Stimulated activated CD8-positive, alpha-beta memory T cell treated with anti-CD3 and anti-CD28 coated beads, Interleukin-4, amount 100 ng/mL, for 1 hour (primary cell): ENCODE data around the gene DNAL1.
A peak's percentile ranks its signal among the peaks of the same experiment; 100 is the strongest.
"Not testable (repeated sequence)": the region's sequence is repeated elsewhere in the genome, so short reads cannot be mapped to it uniquely, and the experiment has no call there.

Source experiments
- DNase-seq, 2 donors: peaks; one replicate each; pipeline ENCODE4 v3.0.0-alpha.2; 2020; ENCODE audit warnings: low read depth in 2 of 2, low spot score in 1 of 2

The DNAL1 gene

GRCh38 chr14:73644531-73645247 lies at the start of gene DNAL1:
DNAL1 (plus strand) TSS chr14:73644986; CDS start chr14:73645040, 54 bp downstream.
- DNase-seq, result peak; percentile 77 to 80

DNA sequence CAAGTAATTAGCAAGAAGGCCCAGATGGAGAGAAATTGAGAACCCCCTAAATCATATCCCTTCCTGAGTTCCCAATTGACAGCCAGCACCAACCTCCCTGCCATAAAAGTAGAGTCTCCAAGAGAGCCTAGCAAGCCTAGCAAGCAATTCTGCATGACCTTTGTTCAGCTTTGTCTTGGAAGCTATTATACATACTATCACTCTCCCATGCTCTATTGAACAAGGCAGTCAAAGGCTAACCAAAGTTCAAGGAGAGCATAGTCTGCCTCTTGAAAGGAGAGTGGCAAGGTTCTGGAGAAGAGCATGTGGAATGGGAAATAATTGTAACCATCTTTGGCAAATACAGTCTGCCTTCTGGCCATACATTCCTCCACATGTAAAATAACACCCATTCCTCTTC lies 45.3 kb upstream of the DNAL1 start:
- no peak for DNase-seq

DNA sequence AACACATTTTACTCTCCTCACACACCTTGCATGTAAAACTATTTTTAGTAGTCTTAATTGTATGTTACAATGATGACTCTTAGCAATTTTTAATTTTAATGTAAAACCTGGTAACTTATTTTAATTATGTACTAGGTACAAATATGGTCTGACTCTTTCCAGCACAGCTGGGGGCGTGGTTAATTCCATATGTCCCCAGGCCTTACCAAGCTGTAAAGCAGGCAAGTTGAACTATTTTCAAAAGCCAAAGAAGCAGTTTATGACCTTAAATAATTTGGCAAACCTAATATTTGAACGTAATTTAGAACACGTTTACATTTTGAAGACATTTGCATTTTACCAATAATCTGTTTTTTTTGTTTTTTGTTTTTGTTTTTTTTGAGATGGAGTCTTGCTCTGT lies 41.8 kb upstream of the DNAL1 start:
- no peak for DNase-seq

DNA sequence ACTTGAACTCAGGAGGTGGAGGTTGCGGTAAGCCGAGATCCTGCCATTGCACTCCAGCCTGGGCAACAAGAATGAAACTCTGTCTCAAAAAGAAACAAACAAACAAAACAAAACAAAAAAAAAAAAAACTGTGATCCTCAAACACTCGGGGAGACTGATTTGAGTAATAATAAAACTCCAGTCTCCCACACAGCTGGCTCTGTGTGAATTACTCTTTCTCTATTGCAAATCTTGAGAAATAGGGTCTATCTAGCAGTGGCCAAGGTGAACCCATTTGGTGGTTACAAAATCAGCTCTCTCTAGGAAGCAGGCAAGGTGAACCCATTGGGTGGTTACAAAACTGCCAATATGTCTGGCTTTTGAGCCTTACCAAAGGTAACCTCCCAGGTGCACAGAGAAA lies 38.5 kb upstream of the DNAL1 start:
- no peak for DNase-seq

DNA sequence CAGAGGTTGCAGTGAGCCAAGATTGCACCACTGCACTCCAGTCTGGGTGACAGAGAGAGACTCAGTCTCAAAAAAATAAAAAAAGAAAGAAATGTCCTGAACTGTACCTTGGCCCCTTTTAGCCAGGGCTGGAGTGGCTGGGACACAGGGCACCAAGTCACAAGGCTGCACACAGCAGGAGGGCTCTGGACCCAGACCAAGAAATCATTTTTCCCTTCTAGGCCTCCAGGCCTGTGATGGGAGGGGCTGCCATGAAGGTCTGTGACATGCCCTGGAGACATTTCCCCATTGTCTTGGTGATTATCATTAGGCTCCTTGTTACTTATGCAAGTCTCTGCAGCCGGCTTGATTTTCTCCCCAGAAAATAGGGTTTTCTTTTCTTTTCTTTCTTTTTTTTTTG lies 37.5 kb upstream of the DNAL1 start:
- DNase-seq, result no peak

DNA sequence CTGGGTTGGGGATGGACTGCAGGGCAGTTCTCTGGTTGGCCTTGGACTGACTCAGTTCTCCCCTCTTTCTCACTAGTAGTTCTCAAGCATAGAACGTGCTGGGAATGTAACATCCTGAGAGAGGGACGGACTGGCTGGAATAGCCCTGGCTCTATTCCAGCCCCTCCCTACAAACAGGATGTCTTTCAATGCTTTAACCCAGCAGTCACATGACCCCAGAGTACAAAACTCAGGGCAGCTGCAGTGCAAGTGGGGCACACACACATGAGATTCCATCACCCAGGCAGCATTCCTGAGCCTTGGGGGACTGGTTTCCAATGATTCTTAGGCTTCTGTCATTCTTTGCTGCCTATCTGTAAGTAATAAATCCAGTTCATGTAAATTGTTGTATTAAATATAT lies 34.1 kb upstream of the DNAL1 start:
- DNase-seq, result no peak

DNA sequence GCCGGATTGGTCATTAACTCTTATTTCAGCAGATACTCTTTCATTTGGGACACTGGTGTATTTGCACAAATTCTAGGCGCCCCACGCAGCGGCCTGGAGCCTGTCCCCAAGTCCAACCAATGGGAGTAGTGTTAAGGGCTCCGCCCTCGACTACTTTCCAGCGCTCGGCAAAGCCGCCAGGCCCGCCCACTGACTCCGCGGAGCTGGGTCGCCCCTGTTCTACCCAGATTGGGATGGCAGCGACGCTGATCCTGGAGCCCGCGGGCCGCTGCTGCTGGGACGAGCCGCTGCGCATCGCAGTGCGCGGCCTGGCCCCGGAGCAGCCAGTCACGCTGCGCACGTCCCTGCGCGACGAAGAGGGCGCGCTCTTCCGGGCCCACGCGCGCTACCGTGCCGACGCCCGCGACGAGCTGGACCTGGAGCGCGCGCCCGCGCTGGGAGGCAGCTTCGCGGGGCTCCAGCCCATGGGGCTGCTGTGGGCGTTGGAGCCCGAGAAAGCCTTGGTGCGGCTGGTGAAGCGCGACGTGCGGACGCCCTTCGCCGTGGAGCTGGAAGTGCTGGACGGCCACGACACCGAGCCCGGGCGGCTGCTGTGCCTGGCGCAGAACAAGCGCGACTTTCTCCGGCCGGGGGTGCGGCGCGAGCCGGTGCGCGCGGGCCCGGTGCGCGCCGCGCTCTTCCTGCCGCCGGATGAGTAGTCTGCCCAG lies 32.3 kb upstream of the DNAL1 start, which contains the start of gene ACOT6:
TSS of gene ACOT6 (plus strand) at position 179 of the 707 bp plus-strand sequence. CDS start at position 234, 55 bp downstream.
- DNase-seq, result peak; percentile 26 to 39

DNA sequence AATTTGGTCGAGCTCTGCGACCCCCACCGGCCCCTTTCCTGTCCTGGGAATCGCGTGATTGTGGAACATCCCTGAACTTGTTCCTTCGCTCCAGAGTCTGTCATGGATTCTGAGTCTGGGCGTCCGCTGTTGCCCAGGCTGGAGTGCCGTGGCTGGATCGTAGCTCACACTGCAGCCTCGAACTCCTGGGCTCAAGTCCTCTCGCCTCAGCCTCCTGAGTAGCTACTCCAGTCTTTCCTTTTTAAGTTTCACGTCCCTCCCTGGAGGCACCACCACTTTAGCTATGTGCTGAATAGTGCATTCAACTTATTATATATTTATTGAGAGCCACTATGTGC lies 31.8 kb upstream of the DNAL1 start:
- DNase-seq, result no peak

DNA sequence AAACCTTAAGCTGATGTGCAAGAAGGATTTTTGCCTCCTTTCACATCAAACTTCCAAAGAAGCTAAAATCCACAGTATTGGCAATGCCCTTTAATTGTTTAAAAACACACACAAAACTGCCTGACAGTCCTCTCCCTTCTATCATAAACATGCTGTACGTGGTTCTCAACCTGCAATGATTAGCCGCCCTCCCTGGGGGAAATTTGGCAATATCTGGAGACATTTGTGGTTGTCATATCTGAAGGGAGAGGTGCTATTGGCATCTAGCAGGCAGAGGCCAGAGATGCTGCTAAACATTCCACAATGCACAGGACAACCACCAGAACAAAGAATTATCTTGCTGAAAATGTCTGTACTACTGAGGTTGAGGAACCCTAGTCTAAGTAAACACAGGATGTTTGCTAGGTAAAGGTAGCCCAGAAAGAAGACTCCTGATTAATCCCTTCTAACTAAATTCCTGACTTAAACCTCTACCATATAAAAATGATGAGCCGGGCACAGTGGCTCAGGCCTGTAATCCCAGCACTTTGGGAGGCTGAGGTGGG lies 31.3 kb upstream of the DNAL1 start:
- no peak for DNase-seq

- no peak for DNase-seq
Observed at GRCh38 chr14:73616831-73617230, 28.0 kb upstream of the DNAL1 start.

- DNase-seq, result no peak
Observed at GRCh38 chr14:73619524-73619923, 25.3 kb upstream of the DNAL1 start.

- DNase-seq, result no peak
Observed at GRCh38 chr14:73620268-73620667, 24.5 kb upstream of the DNAL1 start.

- DNase-seq, result no peak
Observed at GRCh38 chr14:73623504-73624054, 21.2 kb upstream of the DNAL1 start.

DNA sequence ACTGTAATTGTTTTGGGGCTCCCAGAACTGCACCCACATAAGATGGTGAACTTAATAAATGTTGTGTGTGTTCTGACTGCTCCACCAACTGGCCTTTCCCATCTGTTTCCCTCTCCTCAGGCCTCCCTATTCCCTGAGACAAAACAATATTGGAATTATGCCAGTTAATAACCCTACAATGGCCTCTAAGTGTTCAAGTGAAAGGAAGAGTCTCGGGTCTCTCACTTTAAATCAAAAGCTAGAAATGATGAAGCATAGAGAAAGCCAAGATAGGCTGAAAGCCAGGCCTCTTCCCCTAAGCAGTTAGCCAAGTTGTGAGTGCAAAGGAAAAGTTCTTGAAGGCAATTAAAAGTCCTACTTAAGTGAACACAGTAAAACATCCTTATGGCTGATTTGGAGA lies 19.1 kb upstream of the DNAL1 start:
- DNase-seq, result no peak

DNA sequence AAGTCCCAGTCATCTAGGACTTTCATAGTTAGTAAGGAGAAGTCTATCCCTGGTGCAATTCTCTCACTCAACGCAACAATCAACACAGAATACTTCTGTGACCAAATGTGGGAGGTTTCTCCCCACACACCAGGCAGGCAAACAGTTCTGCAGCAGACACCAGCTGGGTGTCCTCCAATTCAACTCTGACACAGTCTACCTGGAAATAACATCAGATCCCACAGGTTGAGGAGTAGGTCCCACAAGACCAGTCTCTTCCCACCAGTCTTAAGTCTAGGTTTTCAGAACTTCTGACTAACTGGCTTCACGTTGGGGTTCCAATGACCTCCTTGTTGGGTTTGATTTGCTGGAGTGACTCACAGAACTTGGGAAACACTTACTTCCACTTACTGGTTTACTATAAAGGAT lies 17.6 kb upstream of the DNAL1 start:
- no peak for DNase-seq

DNA sequence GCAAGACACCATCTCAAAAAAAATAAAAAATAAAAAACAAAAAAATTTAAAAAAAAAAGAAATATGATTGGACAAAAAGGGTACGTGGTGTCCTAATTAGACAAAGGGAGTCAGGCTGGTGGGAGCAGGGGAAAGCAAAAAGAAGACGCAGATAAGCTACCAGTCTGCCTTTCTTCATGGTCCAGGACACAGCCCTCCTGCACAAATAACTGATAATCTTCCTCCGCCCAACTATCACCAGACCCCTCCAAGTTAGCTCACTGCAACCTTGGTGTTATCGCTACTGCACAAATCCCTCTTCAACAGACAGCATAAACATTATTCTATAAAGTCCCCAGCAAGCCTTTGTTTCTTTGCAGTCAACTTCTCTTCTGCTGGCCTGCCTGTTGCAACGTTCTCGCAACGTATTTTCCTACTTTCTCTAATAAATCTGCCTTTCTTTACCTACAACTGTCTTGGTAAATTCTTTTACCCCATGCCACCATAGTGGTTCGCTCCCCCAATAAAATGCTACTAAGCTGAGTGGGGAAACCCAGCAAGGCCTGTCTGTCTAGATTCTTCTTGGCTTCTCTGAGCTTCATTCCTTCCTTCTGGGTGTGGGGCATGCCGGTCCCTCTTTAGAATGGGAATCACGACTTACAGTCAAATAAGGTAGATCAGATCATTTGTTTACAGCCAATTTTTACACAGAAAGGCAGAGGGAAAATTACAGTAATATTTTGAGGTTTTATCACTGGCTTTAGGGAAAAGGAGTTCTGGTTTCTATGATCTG lies 14.6 kb upstream of the DNAL1 start:
- no peak for DNase-seq

GRCh38 chr14:73633116-73634010 lies 11.4 kb upstream of the DNAL1 start:
- DNase-seq, result peak; percentile 13 to 38

- DNase-seq, result no peak
Observed at GRCh38 chr14:73634011-73634833, 10.6 kb upstream of the DNAL1 start.

- DNase-seq, result not testable (repeated sequence)
Observed at GRCh38 chr14:73636355-73636754, 8.4 kb upstream of the DNAL1 start.

GRCh38 chr14:73637830-73638229 lies 7.0 kb upstream of the DNAL1 start:
- no peak for DNase-seq
